GM11168 (cell line): ENCODE measurements around the gene NTNG2.
"Not testable (repeated sequence)": the region's sequence is repeated elsewhere in the genome, so short reads cannot be mapped to it uniquely, and the experiment has no call there.

ENCODE experiments used
- in situ Hi-C: fragments of 300-500 bp; cut with MboI; formaldehyde crosslinking; loops from one replicate; pipeline ENCODE4 v1.12.0; 2022; ENCODE audit warnings: low sequenced_read_pairs; ENCODE audit not compliant: unreplicated experiment

The NTNG2 gene, protein sequence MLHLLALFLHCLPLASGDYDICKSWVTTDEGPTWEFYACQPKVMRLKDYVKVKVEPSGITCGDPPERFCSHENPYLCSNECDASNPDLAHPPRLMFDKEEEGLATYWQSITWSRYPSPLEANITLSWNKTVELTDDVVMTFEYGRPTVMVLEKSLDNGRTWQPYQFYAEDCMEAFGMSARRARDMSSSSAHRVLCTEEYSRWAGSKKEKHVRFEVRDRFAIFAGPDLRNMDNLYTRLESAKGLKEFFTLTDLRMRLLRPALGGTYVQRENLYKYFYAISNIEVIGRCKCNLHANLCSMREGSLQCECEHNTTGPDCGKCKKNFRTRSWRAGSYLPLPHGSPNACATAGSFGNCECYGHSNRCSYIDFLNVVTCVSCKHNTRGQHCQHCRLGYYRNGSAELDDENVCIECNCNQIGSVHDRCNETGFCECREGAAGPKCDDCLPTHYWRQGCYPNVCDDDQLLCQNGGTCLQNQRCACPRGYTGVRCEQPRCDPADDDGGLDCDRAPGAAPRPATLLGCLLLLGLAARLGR

DNA sequence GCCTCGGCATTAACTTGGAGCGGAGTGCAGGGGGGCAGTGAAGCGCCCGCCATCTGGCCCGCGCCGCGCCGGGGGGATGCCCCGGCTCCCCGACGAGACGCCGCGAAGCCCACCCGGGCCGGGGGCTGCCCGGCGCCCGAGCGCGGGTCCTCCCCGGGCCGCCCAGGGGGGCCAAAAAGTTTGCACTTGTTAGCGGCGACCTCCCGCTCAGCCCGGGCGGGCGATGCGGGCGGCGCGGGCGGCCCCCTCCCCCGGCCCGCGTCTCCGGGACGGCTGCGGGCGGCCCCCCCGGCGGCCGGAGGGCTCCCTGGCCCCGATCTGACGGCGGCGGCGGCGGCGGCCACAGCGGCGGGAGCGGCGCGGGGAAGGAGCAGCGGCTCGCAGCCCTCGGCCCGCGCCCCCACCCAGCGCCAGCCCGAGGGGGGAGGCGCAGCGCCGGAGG, at the start of gene NTNG2:
NTNG2 (plus strand) TSS at position 316 of the 442 bp plus-strand sequence. CDS start 4,774 bp downstream, outside the sequence.
- in situ Hi-C loops: loop anchor here (5.0 kb wide), 1 partner anchor 66 kb away; no protein-coding TSS in a partner anchor

DNA sequence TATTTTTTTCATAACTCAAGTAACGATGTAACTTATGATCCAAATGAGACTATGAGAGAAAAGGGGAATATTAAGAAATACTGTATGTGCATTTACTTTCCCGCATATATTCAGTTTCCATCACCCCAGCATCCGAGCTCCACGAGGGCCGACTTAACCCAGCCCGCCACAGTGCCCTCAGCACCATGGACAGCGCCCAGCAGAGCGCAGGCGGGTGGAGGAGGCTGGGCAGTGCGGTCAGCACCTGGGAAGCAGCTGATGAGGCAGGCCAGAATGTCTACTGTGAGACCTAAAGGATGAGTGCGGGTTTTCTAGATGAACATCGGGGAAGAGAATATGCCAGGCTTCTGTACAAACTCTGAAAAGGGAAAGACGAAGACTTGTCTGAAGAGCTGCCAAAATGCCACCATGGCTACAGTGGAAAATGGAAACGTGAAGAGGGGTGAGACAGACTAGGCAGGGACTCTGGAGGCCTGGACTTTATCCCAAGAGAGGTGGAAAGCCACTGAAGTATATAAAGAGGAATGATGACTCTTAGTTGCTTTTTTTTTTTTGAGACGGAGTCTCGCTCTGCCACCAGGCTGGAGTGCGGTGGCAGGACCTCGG, 47.7 kb upstream of the NTNG2 start:
- in situ Hi-C loops: no loop called here

DNA sequence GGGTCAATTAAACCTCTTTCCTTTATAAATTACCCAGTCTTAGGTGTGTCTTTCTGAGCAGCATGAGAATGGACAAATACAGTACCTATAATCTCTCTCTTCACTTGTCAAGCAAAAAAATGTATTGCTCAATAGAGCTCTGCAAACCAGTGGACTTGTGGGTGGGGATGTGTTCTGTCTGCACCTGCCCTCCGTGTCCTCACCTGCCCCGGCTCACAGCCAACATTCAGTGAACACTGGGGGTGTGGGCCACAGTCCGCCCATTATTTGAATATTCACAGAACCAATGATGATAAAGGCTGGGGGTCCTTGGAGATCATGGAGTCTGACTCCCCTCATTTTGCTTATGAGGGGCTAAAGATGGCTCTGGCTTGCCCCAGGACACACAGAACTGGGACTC, 45.3 kb upstream of the NTNG2 start:
- in situ Hi-C loops: no loop called here

DNA sequence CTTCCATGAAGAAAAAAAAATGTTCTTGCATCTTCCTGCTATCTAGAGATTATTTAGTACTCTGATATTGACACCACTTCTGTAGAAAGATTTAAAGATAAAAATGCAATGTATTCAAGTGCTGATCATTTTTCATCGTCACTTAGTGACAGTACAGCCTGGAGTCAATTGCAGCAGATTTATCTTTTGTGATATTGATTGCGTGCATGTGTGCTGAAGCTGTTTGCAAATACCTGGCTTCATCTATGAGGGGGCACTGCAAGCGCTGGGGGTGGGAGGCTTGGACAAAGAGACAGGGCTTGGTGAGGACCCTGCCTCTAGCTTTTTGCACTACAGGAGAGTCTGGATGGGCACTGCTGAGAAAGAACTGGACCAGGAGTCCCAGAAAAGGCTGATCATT, 44.2 kb upstream of the NTNG2 start:
- in situ Hi-C loops: no loop called here

DNA sequence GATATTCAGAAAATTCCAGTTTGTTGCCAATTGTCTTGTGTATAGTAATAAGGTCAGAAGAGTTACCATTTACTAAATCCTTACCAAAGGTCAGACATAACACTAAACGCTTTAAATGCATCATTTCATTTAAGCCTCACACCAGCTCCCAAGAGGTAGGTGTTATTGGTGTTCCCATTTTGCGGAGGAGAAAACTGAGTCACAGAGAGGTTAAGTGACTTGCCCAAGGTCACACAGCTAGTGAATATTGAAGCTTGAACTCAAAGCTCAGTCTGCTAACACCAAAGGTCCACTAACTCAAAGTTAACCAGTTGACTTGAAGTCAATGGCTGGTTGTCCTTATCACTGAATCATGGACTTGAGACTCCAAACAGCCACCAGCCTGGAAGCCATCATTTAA, 40.8 kb upstream of the NTNG2 start:
- in situ Hi-C loops: no loop called here

DNA sequence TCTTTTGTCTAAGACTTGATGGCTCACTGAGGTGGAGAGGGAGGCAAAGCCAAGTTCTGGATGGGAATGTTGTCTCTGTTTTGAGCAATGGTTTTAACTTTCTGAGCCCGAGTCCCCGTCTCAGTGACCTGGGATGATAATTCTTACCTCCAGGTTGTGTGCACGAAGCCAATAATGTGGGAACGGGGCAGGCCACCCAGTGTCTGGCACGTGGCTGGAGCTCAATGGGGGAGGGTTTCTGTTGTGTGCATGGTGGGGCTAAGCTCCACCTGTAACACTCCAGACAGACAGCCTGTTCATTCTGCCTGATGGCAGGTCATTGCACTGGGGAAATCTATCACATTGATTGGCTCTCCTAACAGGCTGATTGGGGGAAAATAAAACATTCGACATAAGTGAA, 37.1 kb upstream of the NTNG2 start:
- in situ Hi-C loops: no loop called here

DNA sequence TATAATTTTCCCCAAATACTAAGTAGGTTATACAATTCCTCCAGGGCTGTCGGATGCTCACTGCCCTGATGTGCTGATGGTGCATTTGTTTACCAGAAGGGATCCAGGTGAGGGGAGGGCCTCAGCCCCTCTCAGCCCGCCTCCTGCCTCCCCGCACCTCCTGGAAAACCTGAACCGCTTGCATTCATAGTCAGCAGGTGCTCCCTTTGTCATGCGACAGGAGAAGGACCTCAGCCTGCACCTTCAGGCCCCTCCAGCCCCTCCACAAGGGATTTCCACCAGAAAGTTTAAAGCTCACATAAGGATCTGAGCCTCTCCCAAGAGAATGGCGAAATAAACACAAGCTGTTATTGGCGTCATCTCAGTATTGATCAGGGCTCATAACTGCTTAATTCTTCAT, 36.5 kb upstream of the NTNG2 start:
- in situ Hi-C loops: no loop called here

DNA sequence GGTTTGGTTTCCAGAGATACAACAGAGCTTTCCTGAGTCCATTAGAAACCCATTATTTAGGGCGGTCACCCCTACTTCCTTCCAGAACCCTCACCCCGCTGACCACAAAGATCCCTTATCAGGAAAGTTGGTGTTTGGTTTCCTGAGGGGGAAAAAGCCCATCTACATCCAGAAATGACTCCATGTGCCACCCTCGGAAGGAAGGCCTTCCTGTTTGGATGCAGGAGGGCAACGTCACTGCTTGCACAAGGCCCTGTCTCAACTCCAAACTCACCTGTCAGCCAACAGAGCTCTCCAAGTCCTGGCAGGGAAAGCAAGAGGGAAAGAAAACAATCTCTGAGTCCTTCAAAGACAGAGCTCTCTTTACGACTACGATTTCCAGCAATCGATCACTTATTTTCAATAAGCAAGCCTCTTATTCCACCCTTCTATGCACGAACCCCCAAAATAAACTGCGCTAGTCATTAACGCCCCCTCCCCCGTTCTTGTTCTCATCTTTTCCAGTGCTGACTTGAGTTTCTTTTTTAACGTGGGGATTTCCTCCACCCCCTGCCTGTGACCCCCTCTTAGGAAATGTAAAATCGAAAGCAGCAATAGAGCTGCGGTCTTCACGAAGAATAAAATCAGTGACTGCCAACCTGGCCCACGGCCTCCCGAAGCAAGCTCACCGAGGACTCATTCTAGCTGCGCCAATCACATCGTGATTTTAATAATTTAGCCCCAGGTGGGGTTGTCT, 35.7 kb upstream of the NTNG2 start:
- in situ Hi-C loops: no loop called here

DNA sequence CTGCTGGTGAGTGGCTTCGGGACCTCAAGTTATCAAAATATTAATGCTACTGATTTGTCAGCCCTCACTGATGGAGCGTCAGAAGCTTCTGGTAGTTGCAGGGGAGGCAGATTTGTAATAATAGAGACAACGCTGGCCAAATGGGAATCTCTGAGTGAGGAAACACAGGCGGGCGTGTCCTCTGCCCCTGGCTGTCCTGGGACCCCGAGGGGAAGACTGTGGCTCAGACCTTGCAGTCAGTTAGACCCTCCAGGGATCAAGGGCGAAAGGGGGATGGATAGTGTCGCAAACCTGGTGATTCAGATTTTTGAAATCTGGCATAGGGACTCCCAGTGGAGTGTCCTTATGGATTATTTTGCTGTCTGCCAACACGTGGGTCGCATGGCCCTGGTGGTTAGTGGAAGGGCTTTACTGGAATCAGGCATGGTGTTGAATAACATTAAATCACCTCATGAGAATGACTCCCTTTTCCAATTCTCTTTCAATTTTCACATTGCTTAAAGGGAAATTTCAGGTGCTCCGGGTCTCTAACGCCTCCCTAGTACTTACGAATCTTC, 35.1 kb upstream of the NTNG2 start:
- in situ Hi-C loops: no loop called here

DNA sequence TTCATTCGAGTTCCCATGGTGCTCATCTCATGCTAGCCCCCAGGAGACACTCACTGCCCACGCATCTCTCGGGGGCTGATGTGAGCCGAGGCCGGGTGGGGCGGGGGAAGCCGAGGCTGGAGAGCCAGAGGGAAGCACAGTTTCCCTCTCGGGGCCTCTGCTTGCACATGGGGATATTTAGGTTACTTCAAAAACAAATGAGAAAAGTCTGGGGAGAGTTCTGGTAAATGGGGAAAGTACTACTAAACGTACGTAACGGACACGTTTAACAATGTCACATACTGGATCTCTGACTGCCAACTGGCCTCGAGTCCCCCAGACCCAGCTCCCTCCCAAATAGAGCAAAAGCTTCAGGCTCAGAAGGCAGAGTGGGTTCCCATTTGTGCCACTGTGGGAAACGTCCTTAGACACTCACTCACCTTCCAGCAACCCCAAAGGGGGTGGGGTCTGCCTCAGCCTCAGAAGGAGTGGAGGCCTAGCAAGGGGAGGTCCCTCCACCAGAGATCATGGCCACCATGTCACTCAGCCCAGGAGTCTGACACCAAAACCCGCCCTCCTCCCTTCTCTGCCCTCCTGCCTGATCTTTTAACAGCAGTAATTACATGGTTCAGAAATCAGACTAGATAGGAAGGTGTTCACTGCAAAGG, 33.8 kb upstream of the NTNG2 start:
- in situ Hi-C loops: no loop called here

DNA sequence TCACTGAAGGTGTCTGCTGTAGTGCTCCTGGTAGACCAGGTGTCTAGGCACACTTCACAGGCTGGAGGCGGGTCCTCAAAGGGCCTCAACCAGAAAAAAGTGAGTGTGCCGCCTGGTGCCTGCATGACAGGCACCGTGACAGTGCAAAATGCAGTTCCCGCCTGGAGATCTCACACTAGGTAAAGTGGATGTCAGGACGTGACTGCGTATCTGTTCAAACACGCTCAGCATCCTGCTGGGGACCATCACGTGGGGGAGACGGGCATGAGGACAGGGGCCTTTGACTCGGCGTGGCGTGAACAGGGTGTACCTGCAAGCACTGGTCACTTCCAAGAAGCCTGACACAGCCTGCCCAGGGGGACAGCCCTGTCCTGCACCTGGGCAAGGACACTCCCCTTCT, 32.3 kb upstream of the NTNG2 start:
- in situ Hi-C loops: no loop called here

DNA sequence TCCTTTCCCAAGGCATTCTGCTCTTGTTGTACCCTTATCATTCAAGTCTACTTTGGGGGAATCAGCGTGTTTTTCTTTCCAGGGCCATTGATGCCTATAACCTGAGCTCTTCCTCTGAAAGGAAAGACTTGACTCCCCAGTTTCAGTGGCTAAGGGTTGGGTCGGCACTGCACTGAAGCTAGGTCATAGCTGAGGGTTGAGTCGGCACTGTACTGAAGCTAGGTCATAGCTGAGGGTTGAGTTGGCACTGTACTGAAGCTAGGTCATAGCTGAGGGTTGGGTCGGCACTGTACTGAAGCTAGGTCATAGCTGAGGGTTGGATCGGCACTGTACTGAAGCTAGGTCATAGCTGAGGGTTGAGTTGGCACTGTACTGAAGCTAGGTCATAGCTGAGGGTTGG, 27.8 kb upstream of the NTNG2 start:
- in situ Hi-C loops: not testable (repeated sequence)

DNA sequence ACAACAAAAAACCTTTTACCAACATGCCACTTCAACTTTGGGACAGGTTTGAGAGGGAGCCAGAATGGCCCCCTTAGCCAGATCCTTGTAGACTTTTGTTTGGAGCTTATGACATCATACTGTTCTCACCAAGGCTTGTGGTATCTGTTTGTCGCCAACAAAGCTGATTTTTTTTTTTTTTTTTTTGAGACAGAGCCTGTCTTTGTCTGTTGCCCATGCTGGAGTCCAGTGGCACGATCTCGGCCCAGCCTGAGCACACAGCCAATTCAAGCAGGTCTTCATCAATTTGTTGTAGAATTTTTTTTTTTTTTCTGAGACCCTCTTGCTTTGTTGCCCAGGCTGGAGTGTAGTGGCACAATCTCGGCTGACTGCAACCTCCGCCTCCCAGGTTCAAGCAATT, 26.4 kb upstream of the NTNG2 start:
- in situ Hi-C loops: no loop called here

DNA sequence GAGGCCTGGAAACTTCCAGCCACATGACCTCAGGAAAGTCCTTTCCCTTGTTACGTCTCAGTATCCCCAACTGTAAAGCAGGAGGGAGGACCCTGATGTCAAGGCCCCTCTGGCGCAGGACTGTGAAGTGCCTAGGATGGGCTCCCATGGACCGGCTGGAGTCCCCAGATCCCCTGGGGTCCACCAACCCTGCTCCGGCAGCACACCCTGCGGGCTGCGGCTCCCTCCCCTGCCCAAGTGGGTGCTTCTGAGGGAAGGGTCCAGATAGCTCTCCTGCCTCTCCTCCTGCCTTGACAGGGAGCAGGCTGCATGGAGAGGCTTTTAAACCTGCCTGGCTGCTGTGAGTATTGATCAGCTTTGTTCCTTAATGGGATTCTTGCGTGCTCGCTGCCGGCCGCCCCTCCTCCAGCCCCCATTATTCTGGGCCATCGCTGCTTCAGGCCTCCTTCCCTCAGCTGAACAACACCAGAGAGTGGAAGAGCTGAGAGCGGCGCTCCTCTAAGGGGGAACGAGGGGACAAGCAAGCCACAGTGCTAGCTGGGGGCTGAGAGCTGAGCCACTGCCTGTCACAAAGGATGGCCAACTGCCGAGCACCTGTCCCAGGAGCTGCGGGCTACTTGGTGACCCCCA, 25.6 kb upstream of the NTNG2 start:
- in situ Hi-C loops: no loop called here

DNA sequence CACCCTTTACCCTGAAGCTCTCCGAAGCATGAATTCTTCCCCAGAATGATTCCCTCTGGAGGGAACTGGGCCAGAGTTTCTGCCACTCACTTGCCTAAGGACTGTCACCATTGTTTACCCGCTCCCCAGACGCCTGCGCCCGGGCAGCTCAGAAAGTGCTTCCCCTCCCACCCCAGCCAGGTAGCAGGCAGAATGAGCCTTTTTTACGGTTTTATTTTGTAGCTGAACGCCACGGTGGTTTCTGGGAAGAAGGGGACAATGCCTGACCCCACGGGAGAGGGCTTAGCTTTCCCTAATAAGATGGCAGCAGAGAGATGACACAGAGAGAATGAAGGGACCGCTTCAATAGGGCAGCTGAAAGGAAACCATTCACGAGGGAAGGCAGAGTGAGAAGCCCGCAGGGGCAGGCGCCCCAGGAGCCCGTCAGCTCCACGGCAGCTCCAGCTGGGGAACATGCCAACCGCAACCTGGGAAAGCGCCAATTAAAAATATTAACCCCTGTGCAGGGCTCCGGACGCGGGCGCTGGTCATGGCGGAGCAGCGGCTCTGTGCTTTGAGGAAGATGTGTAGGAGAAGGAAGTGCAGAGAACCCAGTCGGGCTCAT, 20.4 kb upstream of the NTNG2 start:
- in situ Hi-C loops: no loop called here

DNA sequence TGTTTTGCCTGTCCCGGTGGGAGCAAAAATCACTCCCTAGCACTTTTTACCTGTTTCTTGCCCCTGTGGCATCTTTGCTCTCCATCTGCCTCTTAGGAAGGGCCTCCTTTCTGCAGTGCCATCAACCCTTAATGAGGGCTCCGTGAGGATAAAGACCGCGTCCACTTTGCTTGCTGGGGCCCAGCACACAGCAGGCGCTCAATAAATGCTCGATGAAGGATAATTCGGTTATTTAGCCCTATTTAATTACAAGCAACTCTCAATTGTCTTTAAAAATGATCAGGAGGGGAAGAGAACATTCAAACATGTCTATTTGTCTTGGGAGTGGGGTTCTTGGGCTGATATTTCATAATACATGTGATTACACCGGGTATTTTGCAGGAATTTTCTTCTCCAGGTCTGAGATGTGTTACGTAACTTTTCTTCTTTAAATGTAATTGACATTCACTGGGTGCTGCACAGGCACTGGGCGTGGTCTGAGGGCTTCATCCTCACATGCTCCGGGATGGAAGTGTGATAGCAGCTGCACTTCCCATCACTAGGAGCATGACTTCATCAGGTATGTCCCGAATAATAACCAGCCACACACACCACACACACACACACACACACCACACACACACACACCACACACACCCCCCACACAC, 19.8 kb upstream of the NTNG2 start:
- in situ Hi-C loops: no loop called here

DNA sequence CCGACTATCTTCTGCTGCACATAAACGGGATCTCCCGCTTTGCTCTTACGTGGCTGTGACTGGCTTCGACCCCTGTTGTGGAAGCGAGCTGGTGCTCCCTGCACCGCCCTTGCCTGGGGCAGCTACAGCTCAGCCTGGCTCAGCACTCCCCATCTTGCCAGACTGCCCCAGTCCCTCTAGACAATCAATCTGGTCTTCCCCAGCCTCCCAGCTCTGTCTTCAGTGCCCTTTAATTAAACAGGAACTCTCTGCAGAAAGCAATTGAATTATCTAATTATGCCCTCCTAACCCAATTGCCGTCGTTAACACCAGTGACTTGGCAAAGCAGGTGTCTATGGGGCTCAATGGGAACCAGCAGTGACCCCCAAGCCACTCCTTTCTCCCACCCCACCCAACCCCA, 18.9 kb upstream of the NTNG2 start:
- in situ Hi-C loops: no loop called here

DNA sequence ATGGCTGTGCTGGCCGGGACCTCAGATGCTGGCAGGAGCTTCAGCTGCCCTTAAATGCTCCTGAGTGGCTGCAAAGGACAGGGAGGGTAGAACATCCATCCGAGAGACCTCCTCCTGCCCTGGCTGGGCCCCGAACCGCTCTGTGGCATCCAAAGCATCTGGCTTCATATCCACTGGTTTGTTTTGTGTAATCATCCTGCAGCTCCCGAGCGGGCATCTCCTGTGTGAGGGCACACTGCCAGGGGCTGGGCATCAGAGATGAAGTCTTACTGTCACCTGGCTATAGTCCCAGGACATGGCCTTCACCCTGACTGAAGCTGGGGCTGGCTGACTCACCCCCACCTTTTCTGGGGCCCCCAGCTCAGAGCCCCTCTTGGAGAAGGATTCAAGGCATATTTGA, 18.5 kb upstream of the NTNG2 start:
- in situ Hi-C loops: no loop called here
